Hematopoietic multipotent progenitor cell treated with erythropoietin and hydrocortisone succinate and interleukin-3 and kit ligand, for 17 days (in vitro differentiated cells): ENCODE results near the gene ARHGAP8.
A peak's percentile ranks its signal among the peaks of the same experiment; 100 is the strongest.

Experiments used
- DNase-seq: peaks from one replicate; pipeline ENCODE4 v3.0.0-alpha.2; 2015; ENCODE audit warnings: low spot score

Gene ARHGAP8

DNA sequence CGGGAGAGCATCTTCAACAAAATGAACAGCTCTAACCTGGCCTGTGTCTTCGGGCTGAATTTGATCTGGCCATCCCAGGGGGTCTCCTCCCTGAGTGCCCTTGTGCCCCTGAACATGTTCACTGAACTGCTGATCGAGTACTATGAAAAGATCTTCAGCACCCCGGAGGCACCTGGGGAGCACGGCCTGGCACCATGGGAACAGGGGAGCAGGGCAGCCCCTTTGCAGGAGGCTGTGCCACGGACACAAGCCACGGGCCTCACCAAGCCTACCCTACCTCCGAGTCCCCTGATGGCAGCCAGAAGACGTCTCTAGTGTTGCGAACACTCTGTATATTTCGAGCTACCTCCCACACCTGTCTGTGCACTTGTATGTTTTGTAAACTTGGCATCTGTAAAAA is 109.9 kb downstream of the ARHGAP8 start:
- no peak for DNase-seq

DNA sequence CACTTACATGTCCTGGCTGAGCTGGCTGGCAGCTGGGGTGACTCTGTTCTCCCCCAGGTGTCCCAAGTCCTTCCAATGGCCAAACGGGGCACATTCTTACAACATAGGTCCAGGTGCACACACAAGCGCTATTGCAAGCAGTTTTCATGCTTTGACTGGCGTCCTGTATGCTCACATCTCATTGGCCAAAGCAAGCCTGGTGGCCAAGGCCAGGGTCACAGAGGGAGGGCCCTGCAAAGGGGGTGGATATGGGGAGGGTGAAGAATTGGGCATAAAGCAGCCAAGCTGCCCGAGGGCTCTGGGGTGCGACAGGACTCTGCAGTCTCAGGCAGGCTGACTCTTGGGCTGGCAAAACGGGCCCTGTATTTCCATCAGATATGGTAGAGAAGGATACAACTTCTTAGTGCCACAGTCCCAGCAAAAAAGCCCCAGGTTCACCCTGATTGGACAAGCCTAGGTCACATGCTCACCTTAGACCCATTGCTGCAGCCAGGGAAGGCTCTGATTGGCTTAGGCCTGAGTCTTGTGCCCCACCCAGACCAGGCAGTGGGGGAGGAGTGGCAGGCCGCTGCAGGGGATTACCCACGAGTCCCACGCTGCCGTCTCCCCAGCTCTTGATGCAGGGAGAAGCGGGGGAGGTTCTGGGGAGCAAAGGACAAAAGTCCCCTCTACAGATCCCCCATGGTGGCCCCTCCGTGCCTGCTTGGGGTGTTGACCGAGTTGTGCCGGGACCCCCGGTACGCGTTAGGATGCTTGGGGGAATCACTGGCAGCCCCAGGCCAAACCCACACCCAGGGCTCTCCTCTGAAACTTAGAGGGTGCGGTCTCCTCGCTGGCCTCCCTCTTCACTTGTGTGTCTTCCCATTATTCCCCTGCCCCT is 110.8 kb downstream of the ARHGAP8 start:
- no peak for DNase-seq

DNA sequence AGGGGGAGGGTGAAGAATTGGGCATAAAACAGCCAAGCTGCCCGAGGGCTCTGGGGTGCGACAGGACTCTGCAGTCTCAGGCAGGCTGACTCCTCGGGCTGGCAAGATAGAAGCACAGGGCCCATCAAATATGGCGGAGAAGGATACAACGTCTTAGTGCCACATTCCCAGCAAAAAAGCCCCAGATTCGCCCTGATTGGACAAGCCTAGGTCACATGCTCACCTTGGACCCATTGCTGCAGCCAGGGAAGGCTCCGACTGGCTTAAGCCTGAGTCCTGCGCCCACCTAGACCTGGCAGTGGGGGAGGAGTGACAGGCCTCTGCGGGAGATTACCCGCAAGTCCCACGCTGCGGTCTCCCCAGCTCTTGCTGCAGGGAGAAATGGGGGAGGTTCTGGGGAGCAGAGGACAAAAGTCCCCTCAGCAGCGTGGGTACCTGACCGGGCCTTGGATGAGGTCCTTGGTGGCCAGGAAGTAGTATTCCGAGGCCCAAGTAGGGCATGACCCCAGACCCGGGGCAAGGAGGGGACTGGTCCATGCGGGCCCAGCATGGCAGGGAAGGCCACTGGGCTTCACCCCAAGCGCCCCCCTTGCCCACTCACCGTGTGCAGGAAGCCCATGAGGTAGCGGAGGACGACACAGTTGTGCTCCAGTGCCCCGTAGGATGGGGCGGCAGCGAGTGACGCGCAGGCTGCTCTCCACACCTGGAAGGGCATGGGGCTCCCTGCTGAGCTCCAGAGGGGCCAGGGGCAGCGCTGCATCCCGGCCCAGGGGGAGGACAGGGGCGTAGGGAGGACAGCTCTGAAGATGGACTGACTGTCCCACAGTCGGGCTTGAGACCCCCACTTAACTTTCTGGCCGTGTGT is 113.0 kb downstream of the ARHGAP8 start:
- DNase-seq = no peak

DNA sequence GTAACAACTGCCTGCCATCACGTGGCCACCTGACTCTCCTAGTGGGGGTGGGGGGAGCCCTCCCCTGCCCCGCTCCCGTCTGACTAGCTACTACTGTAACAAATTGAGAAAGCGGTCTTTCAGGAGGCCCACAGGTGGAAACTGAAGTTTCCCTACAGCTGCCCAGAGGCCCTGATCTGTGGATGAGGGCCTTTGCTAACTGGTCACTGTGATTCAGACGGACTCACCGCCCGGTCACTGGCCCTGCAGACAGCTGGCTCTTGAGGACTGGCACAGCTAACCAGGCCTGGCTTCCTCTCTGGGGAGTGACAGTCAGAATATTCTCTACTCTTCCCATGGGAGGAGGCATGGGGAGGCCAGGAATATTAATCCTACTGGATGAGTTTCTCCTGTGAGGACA is 116.8 kb downstream of the ARHGAP8 start:
- no peak for DNase-seq

DNA sequence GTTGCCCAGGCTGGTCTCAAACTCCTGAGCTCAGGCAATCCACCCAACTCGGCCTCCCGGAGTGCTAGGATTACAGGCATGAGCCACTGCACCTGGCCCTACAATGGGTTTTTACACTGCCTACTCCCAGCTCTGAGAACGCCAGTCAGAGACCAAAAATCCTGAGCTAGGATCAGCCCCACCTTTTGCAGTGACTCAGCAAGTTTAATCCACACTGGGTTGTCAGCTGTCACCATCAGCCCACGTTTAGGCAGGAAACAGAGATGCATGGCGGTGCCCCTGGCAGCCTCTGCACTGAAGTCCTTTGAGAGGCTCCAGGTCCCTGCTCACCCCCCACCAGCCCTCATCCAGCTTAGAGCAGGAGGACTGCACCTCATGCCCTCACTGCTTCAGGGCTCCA is 117.6 kb downstream of the ARHGAP8 start:
- peak; percentile 24 for DNase-seq

DNA sequence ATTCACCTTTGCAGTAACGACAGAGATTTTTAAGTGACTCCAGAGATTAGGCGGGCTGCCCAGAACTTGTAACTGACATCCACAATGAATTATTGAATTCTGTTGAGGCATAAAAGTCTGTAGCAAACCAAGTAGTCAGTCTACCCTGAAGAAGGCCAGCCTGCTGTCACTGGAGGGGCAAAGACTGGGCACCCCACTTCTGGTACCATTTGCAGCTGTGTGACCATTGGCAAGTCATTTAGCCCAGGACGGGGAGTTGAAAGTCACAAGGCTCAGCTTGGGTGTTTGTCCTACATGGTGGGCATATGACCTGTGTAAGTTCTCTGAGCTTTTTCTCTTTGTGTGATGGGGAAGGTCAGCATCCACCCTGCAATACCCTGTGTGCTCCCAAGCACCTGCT is 119.4 kb downstream of the ARHGAP8 start:
- no peak for DNase-seq

DNA sequence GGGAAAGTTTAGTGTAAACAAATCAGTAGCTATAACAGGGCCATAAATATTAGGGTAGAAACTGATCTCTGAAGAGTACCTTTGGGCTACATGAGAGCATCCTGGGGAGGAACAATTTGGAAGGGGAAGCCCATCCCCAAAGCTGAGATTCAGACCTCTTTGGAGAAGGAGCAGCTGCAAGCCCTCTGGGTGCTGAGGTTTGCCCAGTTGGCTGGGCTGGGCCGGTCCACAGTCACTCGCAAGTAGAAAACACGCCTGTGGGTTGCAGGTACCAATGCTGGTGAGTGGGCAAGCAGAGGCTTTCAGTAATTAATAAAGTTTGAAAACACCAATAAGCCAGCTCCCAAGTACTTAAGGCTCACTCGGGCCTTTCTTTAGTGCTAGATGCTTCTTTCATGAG is 124.5 kb downstream of the ARHGAP8 start:
- no peak for DNase-seq

DNA sequence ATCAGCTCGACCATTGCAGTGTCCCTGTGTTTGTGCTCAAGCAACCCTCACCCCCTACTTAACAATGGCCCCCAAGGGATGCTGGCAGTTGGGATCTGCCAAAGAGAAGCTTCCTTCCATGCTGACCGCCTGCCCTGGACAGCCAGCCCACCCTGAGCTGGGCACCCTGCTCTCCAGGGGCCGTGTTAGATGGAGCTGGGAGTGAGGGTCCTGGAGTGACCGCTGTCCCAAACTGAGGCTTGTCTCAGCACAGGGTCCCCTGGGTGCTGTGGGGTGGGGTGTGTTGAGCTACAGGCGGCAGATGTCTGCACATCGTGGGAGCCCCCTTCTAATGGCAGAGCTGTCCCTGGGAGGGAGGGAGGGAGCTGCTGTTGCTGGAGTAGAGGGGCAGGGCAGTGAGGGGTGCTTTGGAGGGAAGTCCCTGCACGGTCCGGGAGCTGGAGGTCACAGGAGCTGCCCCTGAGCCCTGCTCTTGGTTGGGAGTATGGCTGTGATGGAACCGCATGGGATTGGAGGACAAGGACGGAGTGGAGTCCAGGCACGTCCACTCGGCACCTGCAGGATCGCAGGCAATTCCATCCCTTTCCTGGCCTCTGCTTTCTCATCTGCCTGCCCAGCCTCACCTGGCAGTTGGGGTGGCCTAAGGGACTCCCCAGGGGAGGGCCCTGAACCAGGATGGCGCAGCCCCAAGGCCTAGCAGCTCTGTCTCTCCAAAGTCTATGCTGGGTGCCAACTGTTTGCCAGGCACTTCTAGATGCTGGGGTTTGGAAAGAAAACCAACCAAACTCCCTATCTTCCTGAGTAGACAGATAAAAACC is 126.3 kb downstream of the ARHGAP8 start:
- no peak for DNase-seq

DNA sequence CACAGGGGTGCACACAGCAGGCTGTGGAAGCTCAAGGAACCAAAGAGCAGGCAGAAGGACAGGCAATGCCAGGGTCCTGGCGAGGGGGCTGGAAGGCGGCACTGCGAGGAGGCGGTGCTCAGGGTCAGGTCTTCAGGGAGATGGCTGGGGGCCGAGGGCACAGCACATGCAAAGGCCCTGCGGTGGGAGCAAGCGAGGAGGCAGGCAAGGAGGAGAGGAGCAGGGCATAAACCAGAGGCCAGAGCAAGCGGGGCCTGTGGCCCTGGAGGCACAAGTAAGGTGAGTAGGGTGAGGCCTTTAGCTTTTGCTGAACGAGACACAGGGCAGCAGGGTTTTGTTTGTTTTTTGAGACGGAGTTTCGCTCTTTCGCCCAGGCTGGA is 126.9 kb downstream of the ARHGAP8 start:
- DNase-seq = no peak

DNA sequence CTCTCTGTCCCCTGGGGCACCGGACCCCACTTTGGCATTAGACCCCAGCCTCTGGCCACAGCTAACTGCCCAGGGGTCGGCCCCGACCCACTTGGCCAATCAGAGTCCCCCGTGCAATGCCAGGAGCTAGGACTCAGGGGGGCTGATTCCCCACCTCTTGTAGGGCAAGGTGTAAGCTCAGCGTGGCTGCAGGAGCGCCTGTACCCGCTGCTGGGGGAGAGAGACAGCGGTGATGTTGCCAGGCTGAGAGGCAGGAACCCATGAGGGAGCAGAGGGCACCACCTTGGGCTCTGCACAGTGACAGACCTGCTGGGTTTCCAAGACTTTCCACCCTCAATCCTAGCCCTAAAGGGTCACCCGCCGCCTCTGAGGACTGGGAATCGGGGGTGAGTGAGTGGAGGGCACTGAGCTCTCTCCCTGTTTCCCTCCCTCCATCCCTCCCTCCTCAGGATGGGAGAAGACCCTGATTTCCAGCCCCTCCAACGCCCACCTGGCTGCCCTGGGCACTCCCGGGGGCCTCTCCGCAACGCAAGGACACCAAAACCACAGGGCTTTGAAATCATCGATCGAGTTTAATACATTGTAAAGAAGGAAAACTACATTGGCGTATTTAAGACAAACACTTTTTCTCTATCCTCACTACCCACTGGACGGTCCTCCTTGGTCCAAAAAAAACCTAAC is 128.4 kb downstream of the ARHGAP8 start:
- DNase-seq = no peak

DNA sequence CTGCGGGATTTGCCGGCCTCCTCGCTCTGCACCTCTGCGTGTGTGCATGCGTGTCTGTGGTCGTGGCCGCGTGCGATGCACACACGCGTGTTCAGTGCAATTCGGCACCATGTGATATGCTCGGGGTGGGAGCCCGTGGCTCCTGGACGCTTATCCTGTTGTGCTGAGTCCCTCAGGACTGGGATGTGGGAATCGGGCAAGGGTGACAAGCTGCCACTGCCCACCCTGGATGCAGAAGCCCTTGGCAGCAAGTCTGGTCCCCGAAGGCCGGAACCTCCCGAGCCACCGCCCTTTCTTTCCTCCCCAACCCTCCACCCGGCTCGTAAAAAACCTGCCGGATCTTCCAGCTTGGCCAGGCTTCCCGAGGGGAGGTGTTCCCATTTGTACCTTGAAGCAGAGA is 129.2 kb downstream of the ARHGAP8 start:
- no peak for DNase-seq

DNA sequence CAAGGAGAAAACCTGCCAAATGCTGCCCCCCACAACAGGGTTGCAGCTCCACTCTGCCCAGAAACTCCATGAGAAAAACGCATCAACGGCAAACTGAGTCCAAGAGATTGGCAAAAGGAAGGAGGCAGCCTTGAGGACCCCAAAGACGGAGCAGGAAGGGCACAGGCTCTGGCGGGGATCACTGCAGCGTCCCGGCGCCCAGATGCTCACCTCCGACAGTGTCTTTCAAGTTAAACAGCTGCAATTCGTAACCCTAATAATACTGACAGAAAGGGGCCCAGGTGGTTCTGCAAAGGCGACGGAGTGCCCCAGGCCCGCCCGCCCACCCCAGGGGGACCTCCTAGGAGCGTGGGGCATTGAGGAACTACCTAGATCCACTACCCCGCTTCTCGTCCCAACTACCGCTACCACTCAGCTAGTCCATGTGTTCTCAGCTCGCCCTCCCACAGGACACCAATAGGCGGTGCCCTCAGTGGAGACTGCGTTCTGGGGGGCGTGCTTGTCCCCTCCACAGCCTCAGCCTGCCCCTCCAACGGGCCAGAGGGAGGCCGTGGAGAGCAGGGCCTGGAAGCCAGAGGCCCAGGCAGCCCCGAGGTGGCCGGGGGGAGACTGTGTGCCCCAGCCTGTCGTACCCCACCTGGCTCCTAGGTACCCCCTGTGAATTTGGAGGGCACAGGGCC is 130.0 kb downstream of the ARHGAP8 start:
- no peak for DNase-seq

DNA sequence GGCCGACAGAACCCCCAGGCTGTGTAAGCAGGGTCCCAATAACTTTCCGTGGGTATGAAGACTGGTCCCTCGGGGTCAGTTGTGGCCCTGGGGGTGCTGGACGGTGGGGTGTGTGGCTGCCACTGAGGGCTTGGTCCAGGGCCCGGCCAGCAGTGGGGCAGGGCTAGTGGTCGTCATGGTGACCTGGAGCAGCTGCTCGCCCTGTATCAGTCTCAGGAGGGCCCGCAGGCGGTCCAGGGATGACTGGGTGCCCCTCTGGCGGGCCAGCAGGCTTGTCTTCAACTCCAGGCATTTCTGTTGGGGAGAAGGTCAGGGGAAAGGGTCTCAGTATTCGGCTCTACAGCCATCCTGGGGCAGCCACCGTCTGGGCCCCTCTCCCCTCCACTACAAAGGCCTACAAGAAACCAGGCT is 130.6 kb downstream of the ARHGAP8 start:
- DNase-seq = no peak

DNA sequence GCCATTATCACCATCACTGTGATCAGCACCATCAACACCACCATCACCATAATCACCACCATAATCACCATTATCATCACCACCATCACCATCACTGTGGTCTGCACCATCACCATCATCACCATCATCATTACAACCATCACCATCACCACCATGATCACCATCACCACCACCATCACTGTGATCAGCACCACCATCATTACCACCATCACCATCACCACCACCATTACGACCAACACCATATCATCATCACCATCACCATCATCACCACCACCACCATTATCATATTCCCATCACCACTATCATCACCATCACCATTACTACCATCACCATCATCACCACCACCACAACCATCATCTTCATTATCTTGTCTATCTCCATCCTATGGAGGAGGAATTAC is 132.2 kb downstream of the ARHGAP8 start:
- no peak for DNase-seq

DNA sequence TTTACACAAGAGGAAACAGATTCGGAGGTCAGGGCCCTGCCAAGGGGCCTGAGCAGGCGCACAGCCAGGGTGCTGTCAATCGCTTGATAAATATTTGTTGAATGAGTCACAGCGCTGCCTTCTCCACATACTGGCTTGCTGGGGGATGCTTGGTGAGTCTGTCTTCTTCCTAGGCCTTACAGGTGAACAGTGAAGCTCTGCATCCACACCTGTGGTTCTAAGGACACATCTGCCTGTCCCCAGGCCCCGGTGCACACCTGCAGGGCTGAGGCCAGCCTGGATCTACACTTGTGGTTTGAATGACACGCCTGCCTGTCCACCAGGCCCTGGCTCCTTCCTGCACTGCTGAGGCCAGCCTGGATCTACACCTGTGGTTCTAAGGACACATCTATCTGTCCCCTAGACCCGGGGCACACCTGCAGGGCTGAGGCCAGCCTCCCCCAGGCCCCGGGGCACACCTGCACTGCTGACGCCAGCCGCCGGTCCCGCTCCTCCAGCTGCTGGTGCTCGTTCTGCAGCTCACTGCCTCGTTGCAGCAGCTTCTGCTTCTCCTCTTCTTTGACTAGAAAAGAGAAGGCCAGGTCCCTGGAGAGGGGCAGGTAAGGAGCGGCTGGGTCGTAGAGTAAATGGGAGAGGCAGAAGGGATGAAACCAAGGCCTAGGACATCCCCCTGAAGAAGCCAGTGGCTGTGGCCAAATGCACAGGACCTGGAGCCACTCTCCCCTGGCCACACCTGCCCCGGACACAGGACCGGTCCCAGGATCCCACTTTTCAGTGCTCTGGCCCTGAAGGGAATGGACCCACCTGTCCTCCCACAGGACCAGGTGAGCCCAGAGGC is 132.8 kb downstream of the ARHGAP8 start:
- DNase-seq = no peak

DNA sequence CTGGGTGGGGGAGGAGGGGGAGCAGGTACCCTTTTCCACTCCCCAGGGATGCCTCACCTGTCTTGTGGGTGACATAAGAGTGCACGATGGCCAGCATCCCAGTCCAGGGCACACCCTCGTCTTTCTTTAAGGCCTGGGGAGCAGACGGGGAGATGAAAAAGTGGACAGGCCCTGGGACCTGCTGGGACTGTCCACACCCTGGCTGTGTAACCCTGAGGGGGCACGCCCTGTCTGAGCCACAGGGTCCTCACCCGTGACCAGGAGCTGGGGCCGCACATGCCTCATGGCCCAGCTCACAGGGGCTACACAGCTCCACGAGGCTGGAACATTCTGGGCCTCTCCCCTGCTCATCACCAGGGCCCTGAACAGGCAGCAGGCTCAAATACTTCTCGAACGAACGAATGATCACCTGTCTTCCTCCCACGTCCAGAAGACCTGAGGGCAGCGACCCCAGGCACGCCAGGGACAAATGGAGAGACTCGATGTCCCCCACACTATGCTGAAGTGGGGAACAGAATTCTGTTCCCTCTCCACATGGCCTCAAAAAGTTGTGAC is 133.5 kb downstream of the ARHGAP8 start:
- DNase-seq = no peak

DNA sequence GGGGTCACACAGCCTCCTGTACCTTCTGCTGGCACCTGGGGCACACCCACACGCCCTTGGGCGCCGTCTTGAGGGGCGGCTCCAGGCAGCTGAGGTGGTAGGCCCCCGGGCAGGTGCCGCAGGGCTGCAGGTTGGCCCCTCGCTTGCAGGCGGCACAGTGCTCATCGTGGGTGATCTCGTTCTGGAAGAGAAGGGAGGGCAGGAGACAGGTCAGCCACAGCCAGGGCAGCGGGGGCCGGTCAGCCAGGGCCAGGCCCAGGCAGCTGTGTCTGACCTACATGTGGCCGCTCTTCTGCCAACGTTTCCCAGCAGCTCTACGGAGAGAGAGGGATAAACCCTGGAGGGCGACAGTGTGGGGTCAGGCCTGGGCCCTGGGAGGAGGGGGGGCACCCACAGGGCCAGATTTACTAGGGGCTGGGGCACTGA is 135.6 kb downstream of the ARHGAP8 start:
- no peak for DNase-seq

DNA sequence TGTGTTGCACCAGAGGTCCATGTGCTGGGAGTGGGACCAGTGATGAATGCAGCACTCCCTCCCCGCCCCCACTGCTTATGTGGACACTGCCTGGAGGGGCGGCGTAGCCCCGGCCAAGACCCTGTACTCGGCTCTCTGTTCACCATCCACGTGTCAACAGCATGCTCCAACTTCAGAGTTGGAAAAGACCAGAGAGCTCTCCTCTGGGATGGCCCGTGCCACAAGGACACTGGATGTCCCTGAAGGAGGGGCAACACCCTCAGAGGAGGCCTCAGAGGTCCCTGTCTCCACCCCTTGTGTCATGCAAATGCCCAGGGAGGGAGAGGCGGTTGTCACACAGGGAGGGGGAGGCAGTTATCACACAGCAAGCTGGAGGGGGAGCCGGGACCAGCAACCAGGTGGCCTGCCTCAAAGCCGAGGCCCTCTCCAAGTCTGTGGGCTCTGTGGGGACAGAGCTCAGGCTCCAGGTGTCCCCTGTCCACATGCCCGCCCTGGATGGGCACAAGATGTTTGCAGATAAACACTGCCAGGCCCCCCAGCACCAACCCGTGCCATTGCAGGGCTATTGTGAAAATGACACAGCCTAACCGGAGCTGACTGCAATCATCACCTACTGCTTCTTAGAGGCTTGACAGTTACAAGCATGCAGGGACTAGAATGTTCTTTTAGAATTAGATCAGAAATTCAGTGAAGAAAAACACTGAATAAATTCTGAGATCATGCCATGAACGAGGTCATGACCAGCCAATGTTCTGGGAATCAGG is 136.3 kb downstream of the ARHGAP8 start:
- DNase-seq = no peak

DNA sequence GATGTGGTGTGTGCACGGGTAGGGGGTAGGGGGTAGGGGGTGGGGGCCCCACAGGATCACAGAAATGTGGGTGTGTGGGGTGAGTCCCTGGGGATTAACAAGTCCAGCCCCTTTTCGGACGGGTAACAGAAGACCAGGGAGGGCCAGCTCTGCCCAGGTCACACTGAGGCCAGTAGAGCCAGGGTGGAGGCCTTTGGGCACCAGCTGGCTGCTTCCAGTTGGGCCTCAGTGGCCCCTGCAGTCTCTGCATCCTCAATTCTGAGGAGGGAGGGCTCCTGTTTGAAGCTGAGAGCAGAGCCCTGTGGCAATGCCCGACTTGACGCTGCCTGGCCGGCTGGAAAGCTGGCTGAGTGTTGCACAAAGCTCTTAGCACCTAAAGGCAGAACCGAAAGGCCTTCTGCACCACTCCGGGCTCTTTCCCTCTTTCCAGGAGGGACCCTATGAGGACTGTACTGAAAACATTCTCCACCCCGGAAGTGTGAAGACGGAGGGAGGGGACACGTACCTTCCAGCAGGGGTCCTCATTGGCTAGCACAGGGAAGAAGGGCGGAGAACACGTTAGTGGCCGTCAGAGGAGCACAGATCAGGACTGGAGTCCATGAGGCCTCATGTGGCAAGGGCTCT is 137.0 kb downstream of the ARHGAP8 start:
- no peak for DNase-seq
